RWPE2 (cell line): Measurements from ENCODE around the gene PEX19.
A peak's percentile ranks its signal among the peaks of the same experiment; 100 is the strongest.

Experiments used
- ATAC-seq: fragments of 200-7000 bp; cut with Tn5 transposase; 3 replicates; pipeline ENCODE4 v1.9.1; 2021; ENCODE audit warnings: low read depth
- DNase-seq: peaks from one replicate; pipeline ENCODE4 v3.0.0-alpha.2; 2020; ENCODE audit warnings: low spot score
- H3K27ac ChIP-seq: fragments of 450-650 bp; 2 replicates; pipeline ENCODE4 v1.5.1; 2017; ENCODE audit warnings: mild to moderate bottlenecking; ENCODE audit not compliant: poor library complexity, severe bottlenecking
- H3K27me3 ChIP-seq: fragments of 250-450 bp; sonication (Bioruptor Pico); 2 replicates; pipeline ENCODE4 v1.5.1; 2021; ENCODE audit warnings: mild to moderate bottlenecking, moderate library complexity; ENCODE audit not compliant: insufficient read depth, poor library complexity, severe bottlenecking
- H3K36me3 ChIP-seq: fragments of 250-450 bp; sonication (Bioruptor Pico); 2 replicates; pipeline ENCODE4 v1.5.1; 2020; ENCODE audit warnings: low read depth, mild to moderate bottlenecking, moderate library complexity
- H3K4me1 ChIP-seq: fragments of 250-450 bp; sonication (Bioruptor Pico); 2 replicates; pipeline ENCODE4 v1.5.1; 2021; ENCODE audit warnings: mild to moderate bottlenecking, moderate library complexity; ENCODE audit not compliant: insufficient read depth, poor library complexity, severe bottlenecking
- H3K4me3 ChIP-seq: fragments of 250-450 bp; sonication (Bioruptor Pico); 2 replicates; pipeline ENCODE4 v1.5.1; 2021; ENCODE audit warnings: mild to moderate bottlenecking, moderate library complexity; ENCODE audit not compliant: severe bottlenecking
- H3K9me3 ChIP-seq: fragments of 250-450 bp; sonication (Bioruptor Pico); 2 replicates; pipeline ENCODE4 v1.5.1; 2021; ENCODE audit warnings: mild to moderate bottlenecking, moderate library complexity; ENCODE audit not compliant: severe bottlenecking
- TF ChIP-seq, protein P1 (sequence below): fragments of 450-650 bp; IDR thresholded peaks from one replicate; pipeline ENCODE4 v1.5.1; 2017; ENCODE audit warnings: mild to moderate bottlenecking, moderate library complexity; ENCODE audit not compliant: poor library complexity, severe bottlenecking

The PEX19 gene

DNA sequence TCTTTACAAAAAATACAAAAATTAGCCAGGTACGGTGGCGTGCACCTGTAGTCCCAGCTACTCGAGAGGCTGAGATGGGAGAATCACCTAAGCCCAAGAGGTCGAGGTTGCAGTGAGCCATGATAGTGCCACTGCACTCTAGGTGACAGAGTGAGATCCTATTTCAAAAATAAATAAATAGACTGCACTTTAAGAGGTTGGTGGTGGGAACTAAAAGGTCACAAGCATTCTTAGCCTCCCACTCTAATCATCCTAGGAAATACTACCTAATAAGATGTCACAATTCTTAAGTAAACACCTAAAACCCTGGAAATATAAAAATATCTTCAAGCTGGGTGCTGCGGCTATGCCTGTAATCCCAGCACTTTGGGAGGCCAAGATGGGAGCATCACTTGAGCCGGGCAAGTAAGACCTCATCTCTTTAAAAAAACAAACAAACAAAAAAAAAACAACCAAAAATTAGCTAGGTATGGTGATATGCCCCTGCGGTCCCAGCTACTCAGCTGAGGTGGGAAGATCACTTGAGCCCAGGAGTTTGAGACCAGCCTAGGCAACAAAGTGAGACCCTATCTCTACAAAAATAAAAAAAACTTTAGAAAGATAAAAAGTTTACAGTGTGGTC is 26.6 kb downstream of the PEX19 start:
- Histone ChIP-seq H3K9me3 (no peaks in the 10 kb centered on the region), H3K36me3 (peaks cover 23% of the 10 kb centered on the region), H3K4me1 (peaks cover 25% of the 10 kb centered on the region), H3K27ac (no peak overlapping the region), H3K27me3 (no peaks in the 10 kb centered on the region), H3K4me3 (no peak overlapping the region)
- no peak for ATAC-seq
- TF ChIP-seq, protein P1, sequence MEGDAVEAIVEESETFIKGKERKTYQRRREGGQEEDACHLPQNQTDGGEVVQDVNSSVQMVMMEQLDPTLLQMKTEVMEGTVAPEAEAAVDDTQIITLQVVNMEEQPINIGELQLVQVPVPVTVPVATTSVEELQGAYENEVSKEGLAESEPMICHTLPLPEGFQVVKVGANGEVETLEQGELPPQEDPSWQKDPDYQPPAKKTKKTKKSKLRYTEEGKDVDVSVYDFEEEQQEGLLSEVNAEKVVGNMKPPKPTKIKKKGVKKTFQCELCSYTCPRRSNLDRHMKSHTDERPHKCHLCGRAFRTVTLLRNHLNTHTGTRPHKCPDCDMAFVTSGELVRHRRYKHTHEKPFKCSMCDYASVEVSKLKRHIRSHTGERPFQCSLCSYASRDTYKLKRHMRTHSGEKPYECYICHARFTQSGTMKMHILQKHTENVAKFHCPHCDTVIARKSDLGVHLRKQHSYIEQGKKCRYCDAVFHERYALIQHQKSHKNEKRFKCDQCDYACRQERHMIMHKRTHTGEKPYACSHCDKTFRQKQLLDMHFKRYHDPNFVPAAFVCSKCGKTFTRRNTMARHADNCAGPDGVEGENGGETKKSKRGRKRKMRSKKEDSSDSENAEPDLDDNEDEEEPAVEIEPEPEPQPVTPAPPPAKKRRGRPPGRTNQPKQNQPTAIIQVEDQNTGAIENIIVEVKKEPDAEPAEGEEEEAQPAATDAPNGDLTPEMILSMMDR = no peak
- no peak for DNase-seq

DNA sequence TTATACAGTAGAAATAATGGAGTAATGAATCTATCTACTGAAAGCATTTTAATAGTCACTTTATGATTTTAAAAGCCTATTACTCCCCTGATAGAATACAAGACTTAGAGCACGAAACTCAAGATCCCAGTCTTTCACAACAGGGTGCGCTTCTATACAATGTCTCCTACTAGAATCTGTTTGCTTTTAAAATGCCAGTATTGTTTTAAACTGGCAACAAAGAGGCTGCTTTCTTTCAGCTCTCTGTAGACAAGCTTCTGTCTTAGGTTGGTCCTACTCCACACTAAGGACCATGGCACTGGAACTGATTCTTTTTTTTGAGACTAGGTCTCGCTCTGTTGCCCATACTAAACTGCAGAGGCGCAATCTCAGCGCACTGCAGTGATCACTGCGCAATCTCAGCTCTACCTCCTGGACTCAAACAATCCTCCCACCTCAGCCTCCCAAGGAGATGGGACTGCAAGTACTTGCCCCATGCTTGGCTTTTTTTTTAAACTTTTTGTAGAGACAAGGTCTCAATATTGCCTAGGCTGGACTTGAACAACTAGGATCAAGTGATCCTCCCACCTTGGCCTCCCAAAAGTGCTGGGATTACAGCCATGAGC is 27.4 kb downstream of the PEX19 start:
- Histone ChIP-seq H3K27me3 (no peaks in the 10 kb centered on the region), H3K9me3 (no peaks in the 10 kb centered on the region), H3K4me1 (peaks cover 25% of the 10 kb centered on the region), H3K36me3 (peaks cover 28% of the 10 kb centered on the region), H3K4me3 (no peak overlapping the region), H3K27ac (no peak overlapping the region)
- TF ChIP-seq, protein P1 = no peak
- ATAC-seq = no peak
- DNase-seq = no peak

DNA sequence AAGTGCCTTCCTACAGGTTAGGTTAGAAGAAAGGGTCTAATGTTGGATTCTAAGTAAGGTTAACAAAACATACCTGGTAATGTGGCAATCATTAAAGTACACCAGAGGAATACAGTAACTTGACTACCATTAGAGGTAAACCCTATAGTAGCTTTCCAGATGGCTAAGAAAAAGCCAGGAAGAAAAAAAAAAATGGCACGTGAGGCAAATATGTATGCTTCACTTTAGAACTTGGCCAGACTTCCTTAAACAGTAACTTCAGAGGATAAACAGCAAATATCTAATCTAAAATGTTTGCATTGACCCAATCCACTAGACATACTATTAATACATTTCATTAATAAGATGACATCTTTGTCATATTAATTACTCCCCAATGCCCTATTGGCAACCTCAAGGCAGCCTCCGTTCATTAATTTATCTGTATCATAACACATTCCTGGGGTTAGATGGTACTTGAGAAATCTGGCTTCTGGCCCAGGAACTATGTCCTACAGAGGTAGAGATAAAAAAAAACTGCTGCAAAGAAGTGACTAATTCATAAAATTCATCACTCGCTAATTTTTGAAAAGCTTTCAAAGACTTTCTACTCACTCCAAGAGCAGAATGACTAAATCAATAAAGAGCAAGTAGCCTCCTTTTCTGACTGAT is 28.4 kb downstream of the PEX19 start:
- peak; percentile 69 for ATAC-seq
- TF ChIP-seq, protein P1 = no peak
- DNase-seq = no peak
- no peaks in the 10 kb centered on the region for H3K9me3 ChIP-seq
- no peak overlapping the region for H3K27ac ChIP-seq
- peaks cover 25% of the 10 kb centered on the region for H3K4me1 ChIP-seq
- no peak overlapping the region for H3K4me3 ChIP-seq
- no peaks in the 10 kb centered on the region for H3K27me3 ChIP-seq
- H3K36me3 ChIP-seq = peaks cover 32% of the 10 kb centered on the region

DNA sequence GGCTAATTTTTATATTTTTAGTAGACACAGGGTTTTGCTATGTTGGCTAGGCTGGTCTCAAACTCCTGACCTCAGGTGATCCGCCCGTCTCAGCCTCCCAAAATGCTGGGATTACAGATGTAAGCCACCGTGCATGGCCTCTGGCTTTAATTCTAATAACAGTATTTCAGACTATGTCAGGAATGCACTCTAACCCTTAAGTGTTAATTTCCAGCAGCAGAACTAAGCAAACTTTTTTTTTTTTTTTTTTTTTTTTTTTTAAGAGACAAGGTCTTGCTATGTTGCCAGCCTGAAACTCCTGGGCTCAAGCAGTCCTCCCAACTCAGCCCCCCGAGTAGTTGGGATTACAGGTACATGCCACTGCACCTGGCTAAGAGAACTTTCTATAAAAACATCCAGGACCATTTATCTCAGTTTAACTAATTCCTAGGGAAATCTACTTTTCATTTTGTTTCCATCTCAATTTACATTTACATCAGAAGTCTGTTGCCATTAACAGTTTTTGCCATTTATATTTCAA is 29.1 kb downstream of the PEX19 start:
- Histone ChIP-seq H3K4me1 (peaks cover 19% of the 10 kb centered on the region), H3K9me3 (no peaks in the 10 kb centered on the region), H3K4me3 (no peak overlapping the region), H3K27me3 (no peaks in the 10 kb centered on the region), H3K27ac (no peak overlapping the region), H3K36me3 (peaks cover 33% of the 10 kb centered on the region)
- ATAC-seq (no peak), DNase-seq (no peak)
- TF ChIP-seq, protein P1 = no peak
